NCI-H1417 treated with DMSO at 0.1 percent for 48 hours (cell line): ENCODE results near the gene CRPPA.
"Not testable (repeated sequence)": the region's sequence is repeated elsewhere in the genome, so short reads cannot be mapped to it uniquely, and the experiment has no call there.

Source experiments
- DNase-seq: peaks from one replicate; lab custom pipeline; 2025; lab: John Stamatoyannopoulos, UW

The CRPPA gene

GRCh38 chr7:16421333-16422102 lies at the start of gene CRPPA:
CRPPA (minus strand) TSS chr7:16421538; CDS start chr7:16421322, 216 bp downstream.
- no peak for DNase-seq

DNA sequence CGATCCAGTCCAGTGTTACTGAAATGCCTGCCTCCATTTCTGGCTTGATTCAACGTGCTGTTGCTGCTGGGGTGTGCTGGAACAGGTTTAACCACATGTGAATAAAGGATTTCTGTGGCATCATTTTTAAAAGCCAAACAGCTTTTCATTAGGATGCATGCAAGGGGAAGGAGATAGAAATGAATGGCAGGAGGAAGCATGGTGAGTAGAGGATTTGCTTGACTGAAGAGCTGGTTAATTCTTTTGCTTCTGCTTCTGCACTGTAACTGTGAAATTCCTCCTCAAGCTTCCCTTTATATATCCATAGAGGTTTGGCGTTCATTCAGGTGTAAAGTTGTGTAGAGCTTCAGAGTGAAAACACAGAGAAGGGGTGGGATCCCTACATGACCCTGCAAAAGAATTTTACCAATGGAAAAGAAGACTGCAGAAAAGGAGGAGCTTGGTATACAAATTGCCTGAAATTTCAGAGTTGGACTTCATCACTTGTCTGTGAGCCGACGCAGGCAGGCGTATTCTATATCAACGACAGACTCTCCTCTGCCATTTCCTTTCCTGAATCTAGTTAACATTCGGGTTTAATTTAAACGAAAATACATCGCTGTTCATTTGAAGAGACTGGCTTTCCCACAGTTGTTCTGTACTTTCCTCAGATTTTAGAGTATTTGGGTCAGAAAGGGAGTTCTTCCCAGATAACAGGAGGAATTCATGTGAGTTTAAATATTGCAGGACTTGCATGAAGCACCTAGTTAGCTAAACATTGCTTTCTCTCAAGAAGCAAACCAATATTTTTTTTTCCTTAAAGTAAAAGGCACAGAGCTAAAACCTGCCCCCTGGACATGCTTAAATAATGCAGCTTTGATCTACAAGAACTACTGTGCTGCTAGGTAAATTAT lies 44.4 kb upstream of the CRPPA start, which contains the start of gene SOSTDC1:
TSS of gene SOSTDC1 (minus strand) at position 270 of the 893 bp plus-strand sequence. CDS start at position 200, 70 bp downstream.
- DNase-seq: no peak

- no peak for DNase-seq
Measured at GRCh38 chr7:16463949-16464715, 42.8 kb upstream of the CRPPA start.

GRCh38 chr7:16463520-16463919 lies 42.2 kb upstream of the CRPPA start:
- DNase-seq: no peak

DNA sequence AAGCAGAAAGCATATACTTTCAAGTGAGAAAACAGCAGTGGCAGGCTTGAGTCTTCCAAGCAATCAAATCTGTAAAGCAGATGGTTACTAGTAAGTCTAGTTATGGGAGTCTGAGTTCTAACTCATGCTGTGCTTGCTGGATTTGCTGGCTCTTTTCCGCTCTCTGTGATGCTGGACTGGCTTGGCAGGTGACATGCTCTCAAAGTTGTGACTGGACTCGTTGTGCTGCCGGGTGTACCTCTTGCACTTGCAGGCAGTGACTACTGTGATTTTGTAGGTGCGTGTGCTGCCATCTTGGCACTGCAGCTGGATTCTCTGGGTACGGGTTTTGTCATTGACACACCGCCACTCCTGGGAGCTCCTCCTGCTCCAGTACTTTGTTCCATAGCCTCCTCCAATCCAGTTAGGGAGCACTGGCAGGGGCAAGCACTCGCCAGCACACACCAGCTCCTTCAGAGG lies 41.1 kb upstream of the CRPPA start:
- DNase-seq: no peak

DNA sequence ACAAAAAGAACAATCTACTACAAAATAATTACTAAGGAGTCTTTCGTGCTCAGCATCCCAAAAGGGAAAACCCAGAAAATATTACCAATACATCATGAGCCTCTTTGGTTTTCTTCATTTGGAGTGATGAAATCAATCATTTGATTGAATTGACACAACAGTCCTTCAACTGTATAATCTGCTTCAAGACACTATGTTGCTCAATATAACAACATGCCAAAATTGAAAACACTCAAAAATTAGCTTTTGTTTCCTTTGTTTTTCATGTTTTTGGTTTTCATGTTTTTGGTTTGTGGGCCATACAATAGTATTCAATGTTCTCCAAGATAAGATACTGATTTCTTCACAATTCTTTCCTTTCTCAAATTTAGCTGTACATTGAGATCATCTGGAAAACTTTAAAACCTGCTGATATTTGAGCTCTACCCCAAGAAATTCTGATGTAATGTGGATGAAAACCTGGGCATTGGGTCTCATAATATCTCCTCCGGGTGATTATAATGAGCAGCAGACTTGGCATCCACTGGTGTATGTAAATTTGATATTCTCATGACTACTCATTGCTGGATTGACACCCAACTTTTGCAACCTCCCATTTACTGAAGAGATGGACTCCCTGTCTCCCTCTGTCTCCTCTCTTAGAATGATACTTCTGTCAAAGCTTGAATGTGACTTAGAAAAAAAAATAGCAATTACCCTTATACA lies 39.6 kb upstream of the CRPPA start:
- DNase-seq: no peak

GRCh38 chr7:16456303-16456702 lies 35.0 kb upstream of the CRPPA start:
- not testable (repeated sequence) for DNase-seq

DNA sequence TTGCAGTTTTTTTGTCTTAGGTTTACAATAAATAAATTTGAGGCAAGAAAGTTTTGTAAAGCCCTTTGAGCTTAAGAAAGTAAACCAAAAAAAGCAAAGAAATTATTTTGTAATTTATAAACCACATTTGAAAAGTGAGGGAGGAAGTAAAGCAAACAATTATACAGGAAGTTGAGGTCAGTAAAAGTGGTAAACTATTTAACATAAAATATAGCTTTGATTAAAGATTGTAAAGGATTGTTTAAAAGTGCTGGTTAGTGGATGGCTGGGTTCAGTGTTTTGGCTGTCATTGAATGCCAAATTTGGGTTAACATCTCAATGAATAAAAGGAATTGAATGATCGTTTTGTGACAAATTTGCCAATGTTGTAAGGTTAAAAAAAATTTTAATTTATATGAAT lies 34.3 kb upstream of the CRPPA start:
- no peak for DNase-seq

DNA sequence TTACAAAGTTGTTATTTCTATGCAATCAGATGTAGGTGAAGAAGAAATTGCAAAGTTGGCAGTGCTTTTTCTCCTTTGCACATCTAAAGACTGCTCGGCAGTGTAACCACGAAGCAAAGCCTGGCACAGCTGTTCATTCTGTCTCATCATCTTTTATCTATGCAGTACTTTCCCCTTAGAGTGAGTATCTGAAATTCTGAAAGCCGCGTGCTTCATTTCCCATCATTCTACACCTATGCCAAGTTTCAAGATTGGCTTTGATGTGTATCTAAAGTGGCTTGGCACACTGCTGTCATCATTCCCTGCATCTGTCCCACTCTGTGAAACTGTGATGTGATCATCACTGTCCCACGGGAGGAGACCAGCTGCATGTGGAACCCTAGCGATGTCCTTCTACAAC lies 29.0 kb upstream of the CRPPA start:
- no peak for DNase-seq

- no peak for DNase-seq
Measured at GRCh38 chr7:16447876-16448275, 26.5 kb upstream of the CRPPA start.

- DNase-seq: no peak
Measured at GRCh38 chr7:16446508-16446907, 25.2 kb upstream of the CRPPA start.

DNA sequence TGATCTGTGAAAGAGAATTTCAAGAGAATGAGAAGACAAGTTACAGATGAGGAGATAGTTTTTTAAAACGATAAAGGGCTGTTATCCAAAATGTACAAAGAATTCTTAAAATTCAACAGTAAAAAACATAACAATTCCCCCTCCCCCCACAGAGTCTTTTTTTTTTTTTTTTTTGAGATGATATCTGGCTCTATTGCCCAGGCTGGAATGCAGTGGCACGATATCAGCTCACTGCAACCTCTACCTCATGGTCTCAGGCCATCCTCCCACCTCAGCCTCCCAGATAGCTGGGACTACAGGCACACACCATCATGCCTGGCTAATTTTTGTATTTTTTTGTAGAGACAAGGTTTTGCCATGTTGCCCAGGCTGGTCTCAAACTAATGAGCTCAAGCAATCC lies 22.5 kb upstream of the CRPPA start:
- not testable (repeated sequence) for DNase-seq

GRCh38 chr7:16438988-16439387 lies 17.6 kb upstream of the CRPPA start:
- no peak for DNase-seq

- no peak for DNase-seq
Measured at GRCh38 chr7:16436306-16436705, 15.0 kb upstream of the CRPPA start.

DNA sequence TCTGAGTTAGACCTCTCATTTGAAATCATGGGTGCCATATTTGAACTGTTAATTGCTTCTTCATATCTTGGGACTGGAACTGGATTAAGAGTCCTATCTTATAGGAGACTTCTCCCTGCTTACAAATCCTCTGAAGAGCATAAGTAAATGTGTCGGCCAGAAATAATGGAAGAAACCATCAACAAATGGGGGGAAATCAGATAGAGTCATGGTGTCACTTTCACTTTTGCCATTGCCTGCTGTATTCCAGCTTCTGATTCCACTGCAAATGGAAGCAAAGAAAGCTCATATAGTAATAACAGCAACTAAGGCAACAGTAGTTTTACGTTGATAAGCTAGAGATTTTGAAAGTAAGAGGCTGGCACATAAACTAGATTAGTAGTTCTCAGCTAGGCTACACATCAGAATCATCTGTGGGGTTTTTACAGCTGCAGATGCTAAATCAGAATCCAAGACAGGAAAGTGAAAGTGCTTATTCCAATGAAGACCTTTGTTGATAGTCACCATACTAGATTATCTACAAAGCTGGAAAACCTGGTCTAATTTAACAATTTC lies 12.3 kb upstream of the CRPPA start:
- DNase-seq: no peak

GRCh38 chr7:16432425-16432731 lies 11.0 kb upstream of the CRPPA start:
- no peak for DNase-seq

- DNase-seq: peak; percentile 3
Measured at GRCh38 chr7:16431646-16432424, 10.5 kb upstream of the CRPPA start.

DNA sequence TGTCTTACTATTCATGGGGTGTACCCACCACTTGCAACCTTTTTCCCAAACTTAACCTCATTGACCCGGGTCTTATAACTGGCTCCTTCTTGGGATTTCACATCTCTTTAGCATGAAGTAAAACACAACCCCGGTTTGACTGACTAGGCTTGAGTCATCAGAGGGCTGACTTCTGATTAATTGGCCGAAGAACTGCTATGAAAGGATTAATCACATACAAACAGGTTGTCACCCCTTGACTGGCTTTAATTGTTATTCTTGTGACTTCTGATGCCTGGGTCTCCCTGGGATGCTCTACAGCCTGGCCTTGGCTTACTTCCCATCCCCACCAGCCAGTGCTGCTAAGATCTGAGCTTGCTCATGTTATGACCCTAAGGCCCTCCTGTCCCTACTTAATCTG lies 8.8 kb upstream of the CRPPA start:
- no peak for DNase-seq

GRCh38 chr7:16428672-16429071 lies 7.3 kb upstream of the CRPPA start:
- no peak for DNase-seq

GRCh38 chr7:16428182-16428581 lies 6.8 kb upstream of the CRPPA start:
- no peak for DNase-seq

DNA sequence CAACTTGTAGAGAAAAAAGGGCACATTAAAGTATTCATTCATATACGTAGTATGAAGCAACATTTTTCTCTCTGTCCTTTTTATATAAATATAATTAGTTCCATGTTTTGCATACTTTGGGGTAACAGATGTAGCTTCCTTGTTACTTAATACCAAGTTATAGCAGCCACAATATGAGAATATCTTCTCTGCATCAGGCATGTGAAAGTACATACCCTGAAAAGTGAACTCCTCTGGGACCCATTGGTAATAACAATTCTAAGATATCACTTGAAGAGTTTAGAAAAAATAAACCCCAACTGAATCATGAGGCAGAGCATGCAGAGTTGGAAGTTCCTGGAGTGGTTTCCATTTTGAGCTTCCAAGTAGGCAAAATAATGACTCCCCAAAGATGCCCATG lies 2.4 kb upstream of the CRPPA start:
- no peak for DNase-seq
